Muscle of arm (tissue), 12 donors: ENCODE measurements around the gene CMTR1. TPM values are rescaled to one million over a fixed set of nuclear protein-coding genes. Genes with fewer than 3 reads are reported as not detected.

Experiments used
- DNase-seq: peaks from one replicate; pipeline ENCODE4 v3.0.0-alpha.2; 2013
- polyA plus RNA-seq, 12 donors: library from polyadenylated mRNA; unstranded; fragments of 120-200 nt; gene quantifications; one replicate each; pipeline ENCODE4 v1.2.1, GENCODE V29; 2013; ENCODE audit not compliant: insufficient read length in 12 of 12

Gene CMTR1
- polyA plus RNA-seq, 12 donors = 28.3 to 43.5 (median 30.3) TPM; not detected in 1

GRCh38 chr6:37473364-37474095, 40.5 kb downstream of the CMTR1 start:
- peak; percentile 33 for DNase-seq

- no peak for DNase-seq
These were observed 41.3 kb downstream of the CMTR1 start for GRCh38 chr6:37474316-37474715.

- DNase-seq = no peak
These were observed 44.2 kb downstream of the CMTR1 start for GRCh38 chr6:37477191-37477590.

GRCh38 chr6:37477656-37478435, 44.8 kb downstream of the CMTR1 start:
- no peak for DNase-seq

GRCh38 chr6:37478827-37479226, 45.8 kb downstream of the CMTR1 start:
- DNase-seq = no peak

- no peak for DNase-seq
These were observed 46.3 kb downstream of the CMTR1 start for GRCh38 chr6:37479266-37479854.

GRCh38 chr6:37480118-37480736, 47.2 kb downstream of the CMTR1 start:
- DNase-seq = no peak

- DNase-seq = no peak
These were observed 48.0 kb downstream of the CMTR1 start for GRCh38 chr6:37480951-37481534.

GRCh38 chr6:37481711-37482605, 48.9 kb downstream of the CMTR1 start:
- no peak for DNase-seq

- DNase-seq = no peak
These were observed 49.7 kb downstream of the CMTR1 start for GRCh38 chr6:37482606-37483251.

GRCh38 chr6:37483252-37483901, 50.4 kb downstream of the CMTR1 start:
- no peak for DNase-seq

GRCh38 chr6:37483917-37484785, 51.1 kb downstream of the CMTR1 start:
- DNase-seq = peak; percentile 31

- no peak for DNase-seq
These were observed 51.8 kb downstream of the CMTR1 start for GRCh38 chr6:37484786-37485170.

GRCh38 chr6:37485291-37485702, 52.3 kb downstream of the CMTR1 start:
- DNase-seq = no peak

GRCh38 chr6:37486121-37486839, 53.3 kb downstream of the CMTR1 start:
- no peak for DNase-seq

GRCh38 chr6:37487591-37488380, 54.8 kb downstream of the CMTR1 start:
- DNase-seq = no peak

- DNase-seq = no peak
These were observed 55.5 kb downstream of the CMTR1 start for GRCh38 chr6:37488476-37488875.
